A549 (cell line): Measurements from ENCODE around the gene DOCK1. TPM values are rescaled to one million over a fixed set of nuclear protein-coding genes. Genes with fewer than 3 reads are reported as not detected.

Experiments
- ATAC-seq, 2 experiments: fragments of 200-7000 bp in 1 of 2; fragments of >200 bp in 1 of 2; cut with Nextera tagmentation in 1 of 2; cut with Tn5 transposase in 1 of 2; 3 replicates each; pipeline versions ENCODE4 v1.8.0 to v1.9.1; 2018 to 2020; ENCODE audit warnings: mild to moderate bottlenecking in 1 of 2, moderate library complexity in 1 of 2
- CTCF ChIA-PET: fragments of 300-600 bp; sonication (Branson Sonifier 250); formaldehyde crosslinking; extraction: SDS; loops from one replicate; lab custom pipeline; 2021; ENCODE audit warnings: antibody characterized with exemption, inconsistent platforms; lab: Yijun Ruan, JAX
- POLR2A ChIA-PET: fragments of 350-600 bp; formaldehyde crosslinking; extraction: SDS; loops from one replicate; lab custom pipeline; 2021; ENCODE audit warnings: antibody characterized with exemption, inconsistent platforms; lab: Yijun Ruan, JAX
- DNase-seq, 2 experiments: peaks; one replicate each; pipeline versions ENCODE4 v3.0.0 to v3.0.0-alpha.2; 2011 to 2016; ENCODE audit warnings: low read depth in 1 of 2, low spot score in 1 of 2
- FAIRE-seq: peaks from 2 replicates; lab custom pipeline; 2011; peaks lifted over from hg19 to GRCh38; lab: Jason Lieb, UNC
- H3K27ac ChIP-seq, 2 experiments: fragments of >200 bp; sonication (Bioruptor Twin); formaldehyde crosslinking; 3 replicates each; pipeline ENCODE4 v1.5.1; 2016 to 2017
- H3K4me1 ChIP-seq: fragments of >200 bp; sonication (Bioruptor Twin); formaldehyde crosslinking; 3 replicates; pipeline ENCODE4 v1.6.1; 2016
- H3K4me2 ChIP-seq: fragments of >200 bp; sonication (Bioruptor Twin); formaldehyde crosslinking; 3 replicates; pipeline ENCODE4 v1.6.1; 2016
- H3K4me3 ChIP-seq: fragments of >200 bp; sonication (Bioruptor Twin); formaldehyde crosslinking; 3 replicates; pipeline ENCODE4 v1.5.1; 2016
- H3K9me3 ChIP-seq: fragments of >200 bp; sonication (Bioruptor Twin); formaldehyde crosslinking; 3 replicates; pipeline ENCODE4 v1.6.1; 2016
- ATOH8 ChIP-seq: fragments of 250-450 bp; sonication (Bioruptor Pico); IDR thresholded peaks from 2 replicates; pipeline ENCODE4 v1.5.0; 2020; ENCODE audit warnings: low read depth, mild to moderate bottlenecking, moderate library complexity
- BHLHE40 ChIP-seq: IDR thresholded peaks from 2 replicates; pipeline ENCODE4 v1.6.1; 2012; ENCODE audit warnings: low read depth, low read length, inconsistent platforms
- CBX8 ChIP-seq: fragments of 200-600 bp; sonication (generic); IDR thresholded peaks from 2 replicates; pipeline ENCODE4 v1.6.1; 2016
- CEBPB ChIP-seq, 2 experiments: fragments of >200 bp in 1 of 2; sonication (Bioruptor Twin) in 1 of 2; formaldehyde crosslinking in 1 of 2; IDR thresholded peaks; 2 replicates each; pipeline ENCODE4 v1.6.1; 2012 to 2016
- E2F6 ChIP-seq: IDR thresholded peaks from 2 replicates; pipeline ENCODE4 v1.6.1; 2012; ENCODE audit warnings: low read depth, borderline replicate concordance
- EHF ChIP-seq: fragments of 250-450 bp; sonication (Bioruptor Pico); IDR thresholded peaks from 2 replicates; pipeline ENCODE4 v1.5.0; 2020; ENCODE audit warnings: mild to moderate bottlenecking
- ESRRA ChIP-seq: fragments of 150-350 bp; IDR thresholded peaks from 2 replicates; pipeline ENCODE4 v1.6.1; 2014; ENCODE audit warnings: mild to moderate bottlenecking, low read length, borderline replicate concordance
- HES2 ChIP-seq: fragments of >200 bp; sonication (Bioruptor Twin); formaldehyde crosslinking; IDR thresholded peaks from 2 replicates; pipeline ENCODE4 v1.6.1; 2016
- HMGXB4 ChIP-seq: fragments of 250-450 bp; sonication (Bioruptor Pico); IDR thresholded peaks from 2 replicates; pipeline ENCODE4 v1.5.0; 2021; ENCODE audit warnings: mild to moderate bottlenecking, moderate library complexity, borderline replicate concordance
- HOXA7 ChIP-seq: fragments of 250-450 bp; sonication (Bioruptor Pico); IDR thresholded peaks from 2 replicates; pipeline ENCODE4 v1.5.0; 2020; ENCODE audit warnings: mild to moderate bottlenecking, moderate library complexity
- HOXB5 ChIP-seq: fragments of 250-450 bp; sonication (Bioruptor Pico); IDR thresholded peaks from 2 replicates; pipeline ENCODE4 v1.5.0; 2020; ENCODE audit warnings: mild to moderate bottlenecking, moderate library complexity
- JUN ChIP-seq, 2 experiments: fragments of >200 bp; sonication (Bioruptor Twin); formaldehyde crosslinking; IDR thresholded peaks; 2 replicates in 1 of 2; 3 replicates in 1 of 2; pipeline ENCODE4 v1.6.1; 2016 to 2017
- JUNB ChIP-seq: fragments of >200 bp; sonication (Bioruptor Twin); formaldehyde crosslinking; IDR thresholded peaks from 2 replicates; pipeline ENCODE4 v1.6.1; 2016
- KDM1A ChIP-seq: fragments of 200-600 bp; sonication (generic); IDR thresholded peaks from 2 replicates; pipeline ENCODE4 v1.6.1; 2016; ENCODE audit warnings: low read depth, mild to moderate bottlenecking
- KDM5A ChIP-seq: fragments of 200-600 bp; sonication (generic); IDR thresholded peaks from 2 replicates; pipeline ENCODE4 v1.6.1; 2016; ENCODE audit warnings: antibody characterized with exemption, mild to moderate bottlenecking
- MAX ChIP-seq: IDR thresholded peaks from 2 replicates; pipeline ENCODE4 v1.6.1; 2012
- MAZ ChIP-seq: fragments of 150-350 bp; IDR thresholded peaks from 2 replicates; pipeline ENCODE4 v1.6.1; 2014; ENCODE audit warnings: antibody characterized with exemption, low read depth, low read length, borderline replicate concordance
- PBX3 ChIP-seq: IDR thresholded peaks from 2 replicates; pipeline ENCODE4 v1.6.1; 2012
- RAD21 ChIP-seq, 2 experiments: fragments of >200 bp in 1 of 2; sonication (Bioruptor Twin) in 1 of 2; formaldehyde crosslinking in 1 of 2; IDR thresholded peaks in 1 of 2; conservative IDR thresholded peaks in 1 of 2; 2 replicates in 1 of 2; 3 replicates in 1 of 2; pipeline ENCODE4 v1.6.1; 2012 to 2018; ENCODE audit warnings: inconsistent platforms in 1 of 2
- RNF2 ChIP-seq: fragments of 200-600 bp; sonication (generic); IDR thresholded peaks from 2 replicates; pipeline ENCODE4 v1.6.1; 2016; ENCODE audit warnings: low read depth, mild to moderate bottlenecking, antibody characterized with exemption, moderate library complexity, borderline replicate concordance
- TFCP2L1 ChIP-seq: fragments of 250-450 bp; sonication (Bioruptor Pico); IDR thresholded peaks from 2 replicates; pipeline ENCODE4 v1.5.0; 2021; ENCODE audit warnings: mild to moderate bottlenecking
- ZNF302 ChIP-seq: fragments of 250-450 bp; sonication (Bioruptor Pico); IDR thresholded peaks from 2 replicates; pipeline ENCODE4 v1.9.0; 2021; ENCODE audit warnings: inconsistent platforms, mild to moderate bottlenecking, moderate library complexity
- ZSCAN20 ChIP-seq: fragments of 250-450 bp; sonication (Bioruptor Pico); IDR thresholded peaks from 2 replicates; pipeline ENCODE4 v1.8.0; 2022; ENCODE audit warnings: mild to moderate bottlenecking, moderate library complexity
- WGBS: methylation state at CpG from one replicate; pipeline ENCODE4 v1.1.6; 2017; ENCODE audit errors: missing lambda C conversion rate; 5-methylcytosine and 5-hydroxymethylcytosine counted together
- polyA plus RNA-seq, 4 experiments: library from polyadenylated mRNA; depleted of rRNA in 3 of 4; stranded (reverse); fragments of >200 nt; fragmentation: RNase III in 1 of 4; extraction: RNeasy Plus Mini Kit Qiagen cat#74134 plus additional on column Dnase treatment in 1 of 4; gene quantifications; 2 replicates in 3 of 4; 3 replicates in 1 of 4; pipeline ENCODE4 v1.2.3, GENCODE V29; 2011 to 2017

DOCK1 gene
- polyA plus RNA-seq, 2 of the 4 experiments (the other 2 are of a cell fraction): 22.6 to 28.2 TPM

GRCh38 chr10:127257395-127257794, 352.2 kb downstream of the DOCK1 start:
- Histone ChIP-seq H3K27ac (no peak overlapping the region), H3K9me3 (0 out of 3 replicates have a peak, but pooled peaks cover 2% of the 10 kb centered on the region), H3K4me2 (no peak overlapping the region), H3K4me3 (no peak overlapping the region), H3K4me1 (no peaks in the 10 kb centered on the region)
- ChIA-PET POLR2A (no interaction called here), CTCF (no interaction called here)
- FAIRE-seq (no peak), ATAC-seq (no peak), DNase-seq (no peak)
- WGBS: 89% methylated on average over 8 of the region's 8 CpGs
- TF ChIP-seq HMGXB4 (CRISPR knock-in tag) (no peak), MAX (no peak), KDM1A (no peak), ZSCAN20 (no peak), ESRRA (no peak), TFCP2L1 (CRISPR knock-in tag) (no peak), EHF (no peak), JUNB (no peak), ZNF302 (CRISPR knock-in tag) (no peak), PBX3 (no peak), CBX8 (no peak), HES2 (no peak)

- Histone ChIP-seq H3K4me2 (no peak overlapping the region), H3K4me3 (no peak overlapping the region), H3K27ac (no peak overlapping the region)
- 87% methylated on average over 11 of the region's 11 CpGs for WGBS
- no peak for FAIRE-seq
- no peak for ATAC-seq
- ChIA-PET CTCF (no interaction called here), POLR2A (no interaction called here)
- TF ChIP-seq TFCP2L1 (CRISPR knock-in tag): no peak
- no peak for TF ChIP-seq RAD21 (conservative IDR thresholded peaks at IDR 0.05 in 1 of 2, IDR thresholded peaks at IDR 0.05 in 1 of 2)
- TF ChIP-seq HES2: no peak
- TF ChIP-seq HOXB5: no peak
- no peak for TF ChIP-seq E2F6
- no peak for TF ChIP-seq KDM1A
- TF ChIP-seq KDM5A: no peak
- TF ChIP-seq JUN (IDR thresholded peaks at IDR 0.05): no peak
- no peak for TF ChIP-seq MAX
- no peak for TF ChIP-seq RNF2
- TF ChIP-seq CEBPB (IDR thresholded peaks at IDR 0.05): no peak
- no peak for TF ChIP-seq ATOH8 (CRISPR knock-in tag)
- TF ChIP-seq HOXA7: no peak
- TF ChIP-seq MAZ: no peak
- TF ChIP-seq JUNB: no peak
- no peak for TF ChIP-seq BHLHE40
- TF ChIP-seq, all 56 proteins: peak for 0
- no peak for DNase-seq
- H3K9me3 ChIP-seq: 0 out of 3 replicates have a peak, but pooled peaks cover 2% of the 10 kb centered on the region
- no peaks in the 10 kb centered on the region for H3K4me1 ChIP-seq
These were observed 354.1 kb downstream of the DOCK1 start for GRCh38 chr10:127259347-127259746.
